Retinal pigment epithelial cell (primary cell): ENCODE measurements around the gene CD3E.

Experiments
- DNase-seq: peaks from one replicate; pipeline ENCODE4 v3.0.0-alpha.2; 2010; ENCODE audit warnings: low read depth
- H3K4me3 ChIP-seq: 2 replicates; pipeline ENCODE4 v1.5.1; 2011; ENCODE audit warnings: mild to moderate bottlenecking, low read length, control low read depth, moderate library complexity
- CTCF ChIP-seq: conservative IDR thresholded peaks from 2 replicates; pipeline ENCODE4 v1.5.1; 2011; ENCODE audit warnings: low read depth, low read length, control low read depth, inconsistent platforms

CD3E gene

GRCh38 chr11:118312328-118312727 is 7.8 kb downstream of the CD3E start:
- no peak for DNase-seq
- no peak overlapping the region for H3K4me3 ChIP-seq
- TF ChIP-seq CTCF: no peak

GRCh38 chr11:118313242-118313641 is 8.7 kb downstream of the CD3E start:
- DNase-seq: no peak
- no peak overlapping the region for H3K4me3 ChIP-seq

GRCh38 chr11:118314988-118315411 is 10.5 kb downstream of the CD3E start:
- TF ChIP-seq CTCF: no peak
- no peak for DNase-seq
- H3K4me3 ChIP-seq: no peak overlapping the region

More at GRCh38 chr11:118313242-118313641, 8.7 kb downstream of the CD3E start:
- no peak for TF ChIP-seq CTCF

GRCh38 chr11:118318124-118318523 is 13.6 kb downstream of the CD3E start:
- no peak for TF ChIP-seq CTCF
- no peak overlapping the region for H3K4me3 ChIP-seq
- no peak for DNase-seq

GRCh38 chr11:118318581-118319336 is 14.2 kb downstream of the CD3E start:
- no peak overlapping the region for H3K4me3 ChIP-seq
- DNase-seq: no peak
- no peak for TF ChIP-seq CTCF

GRCh38 chr11:118319337-118319707 is 14.8 kb downstream of the CD3E start:
- TF ChIP-seq CTCF: no peak
- DNase-seq: no peak
- H3K4me3 ChIP-seq: no peak overlapping the region

GRCh38 chr11:118320515-118320914 is 16.0 kb downstream of the CD3E start:
- no peak overlapping the region for H3K4me3 ChIP-seq
- no peak for DNase-seq
- no peak for TF ChIP-seq CTCF
